OCI-LY3 (cell line): ENCODE data around the gene PHAF1.

Source experiments
- H2AFZ ChIP-seq: fragments of 200-600, 300-600 bp; shearing (Covaris generic); 2 replicates; pipeline ENCODE4 v1.6.0; 2014; ENCODE audit warnings: antibody characterized with exemption, low read depth, low read length
- H3K27ac ChIP-seq: fragments of 200-600, 300-600 bp; sonication (generic); 2 replicates; pipeline ENCODE4 v1.5.1; 2014; ENCODE audit warnings: mild to moderate bottlenecking, low read length, moderate library complexity, mixed read lengths
- H3K27me3 ChIP-seq: fragments of 200-600, 300-600 bp; sonication (generic); 2 replicates; pipeline ENCODE4 v1.6.1; 2014; ENCODE audit warnings: low read depth, low read length, mixed read lengths
- H3K36me3 ChIP-seq: fragments of 200-600, 300-600 bp; sonication (generic); replicated peaks from 2 replicates; pipeline ENCODE3; 2014; ENCODE audit warnings: low read depth, low read length, mixed read lengths
- H3K4me1 ChIP-seq: fragments of 300-600, 200-600 bp; sonication (generic); 2 replicates; pipeline ENCODE4 v1.6.1; 2014; ENCODE audit warnings: low read length, mixed read lengths
- H3K4me2 ChIP-seq: fragments of 200-600, 300-600 bp; sonication (generic); 2 replicates; pipeline ENCODE4 v1.6.1; 2014; ENCODE audit warnings: low read length, mixed read lengths
- H3K4me3 ChIP-seq: fragments of 300-600, 200-600 bp; sonication (generic); 2 replicates; pipeline ENCODE4 v1.5.1; 2014; ENCODE audit warnings: antibody characterized with exemption, mild to moderate bottlenecking, low read length, moderate library complexity
- H3K79me2 ChIP-seq: fragments of 300-600, 200-600 bp; shearing (Covaris generic); 2 replicates; pipeline ENCODE4 v1.6.1; 2014; ENCODE audit warnings: mild to moderate bottlenecking, low read length, mixed read lengths
- H3K9ac ChIP-seq: fragments of 300-600, 200-600 bp; shearing (Covaris generic); 2 replicates; pipeline ENCODE4 v1.6.0; 2014; ENCODE audit warnings: mild to moderate bottlenecking, low read length, moderate library complexity
- H3K9me3 ChIP-seq: fragments of 200-600, 300-600 bp; shearing (Covaris generic); 2 replicates; pipeline ENCODE4 v1.6.1; 2014; ENCODE audit warnings: low read length, mixed read lengths; ENCODE audit not compliant: insufficient read depth
- H4K20me1 ChIP-seq: fragments of 200-600, 300-600 bp; sonication (generic); 2 replicates; pipeline ENCODE4 v1.6.1; 2016; ENCODE audit warnings: low read length, mixed read lengths; ENCODE audit not compliant: insufficient read depth
- EZH2phosphoT487 ChIP-seq: fragments of 200-600 bp; shearing (Covaris generic); IDR thresholded peaks from 2 replicates; pipeline ENCODE4 v1.6.1; 2018; ENCODE audit warnings: antibody characterized with exemption, mixed run types, low read depth
- TF ChIP-seq, protein P1 (sequence below): fragments of 200-600, 300-600 bp; sonication (generic); IDR thresholded peaks from 2 replicates; pipeline ENCODE4 v1.5.1; 2014; ENCODE audit warnings: antibody characterized with exemption, low read length, low read depth

PHAF1 gene

GRCh38 chr16:67173808-67174705 is 64.3 kb downstream of the PHAF1 start:
- Histone ChIP-seq H3K27me3 (no peaks in the 10 kb centered on the region), H2AFZ (no peak overlapping the region), H3K4me1 (peaks cover 44% of the 10 kb centered on the region), H3K4me2 (peak overlapping the region; percentile 67), H4K20me1 (no peaks in the 10 kb centered on the region), H3K9me3 (no peaks in the 10 kb centered on the region), H3K4me3 (peak overlapping the region; percentile 72), H3K27ac (no peak overlapping the region), H3K36me3 (peaks cover 17% of the 10 kb centered on the region), H3K79me2 (peaks cover 10% of the 10 kb centered on the region; the same call in 1 of the 2 replicates), H3K9ac (peak overlapping the region; percentile 45)
- TF ChIP-seq EZH2phosphoT487 = no peak
- TF ChIP-seq, protein P1, sequence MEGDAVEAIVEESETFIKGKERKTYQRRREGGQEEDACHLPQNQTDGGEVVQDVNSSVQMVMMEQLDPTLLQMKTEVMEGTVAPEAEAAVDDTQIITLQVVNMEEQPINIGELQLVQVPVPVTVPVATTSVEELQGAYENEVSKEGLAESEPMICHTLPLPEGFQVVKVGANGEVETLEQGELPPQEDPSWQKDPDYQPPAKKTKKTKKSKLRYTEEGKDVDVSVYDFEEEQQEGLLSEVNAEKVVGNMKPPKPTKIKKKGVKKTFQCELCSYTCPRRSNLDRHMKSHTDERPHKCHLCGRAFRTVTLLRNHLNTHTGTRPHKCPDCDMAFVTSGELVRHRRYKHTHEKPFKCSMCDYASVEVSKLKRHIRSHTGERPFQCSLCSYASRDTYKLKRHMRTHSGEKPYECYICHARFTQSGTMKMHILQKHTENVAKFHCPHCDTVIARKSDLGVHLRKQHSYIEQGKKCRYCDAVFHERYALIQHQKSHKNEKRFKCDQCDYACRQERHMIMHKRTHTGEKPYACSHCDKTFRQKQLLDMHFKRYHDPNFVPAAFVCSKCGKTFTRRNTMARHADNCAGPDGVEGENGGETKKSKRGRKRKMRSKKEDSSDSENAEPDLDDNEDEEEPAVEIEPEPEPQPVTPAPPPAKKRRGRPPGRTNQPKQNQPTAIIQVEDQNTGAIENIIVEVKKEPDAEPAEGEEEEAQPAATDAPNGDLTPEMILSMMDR = 0 out of 2 replicates have a peak, but pooled peaks have one; percentile 6

DNA sequence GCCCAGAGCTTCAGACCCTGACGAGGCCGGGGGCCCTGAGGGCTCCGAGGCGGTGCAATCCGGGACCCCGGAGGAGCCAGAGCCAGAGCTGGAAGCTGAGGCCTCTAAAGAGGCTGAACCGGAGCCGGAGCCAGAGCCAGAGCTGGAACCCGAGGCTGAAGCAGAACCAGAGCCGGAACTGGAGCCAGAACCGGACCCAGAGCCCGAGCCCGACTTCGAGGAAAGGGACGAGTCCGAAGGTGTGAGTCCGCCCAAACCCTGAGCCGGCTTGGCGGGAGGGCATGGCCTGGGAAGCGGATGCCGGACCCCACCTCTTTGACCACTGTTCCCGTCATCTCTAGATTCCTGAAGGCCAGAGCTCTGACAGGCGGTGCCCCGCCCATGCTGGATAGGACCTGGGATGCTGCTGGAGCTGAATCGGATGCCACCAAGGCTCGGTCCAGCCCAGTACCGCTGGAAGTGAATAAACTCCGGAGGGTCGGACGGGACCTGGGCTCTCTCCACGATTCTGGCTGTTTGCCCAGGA is 65.0 kb downstream of the PHAF1 start:
- no peak overlapping the region for H3K27ac ChIP-seq
- H3K36me3 ChIP-seq = peaks cover 21% of the 10 kb centered on the region
- peak overlapping the region; percentile 45; the same call in 1 of the 2 replicates for H3K9ac ChIP-seq
- TF ChIP-seq, protein P1 = no peak
- TF ChIP-seq EZH2phosphoT487 = no peak
- no peaks in the 10 kb centered on the region; the same call in 1 of the 2 replicates for H4K20me1 ChIP-seq
- peak overlapping the region; percentile 72 for H3K4me3 ChIP-seq
- H2AFZ ChIP-seq = no peak overlapping the region
- no peaks in the 10 kb centered on the region for H3K9me3 ChIP-seq
- H3K79me2 ChIP-seq = peaks cover 10% of the 10 kb centered on the region; the same call in 1 of the 2 replicates
- peaks cover 37% of the 10 kb centered on the region for H3K4me1 ChIP-seq
- no peaks in the 10 kb centered on the region for H3K27me3 ChIP-seq
- H3K4me2 ChIP-seq = peak overlapping the region; percentile 67

DNA sequence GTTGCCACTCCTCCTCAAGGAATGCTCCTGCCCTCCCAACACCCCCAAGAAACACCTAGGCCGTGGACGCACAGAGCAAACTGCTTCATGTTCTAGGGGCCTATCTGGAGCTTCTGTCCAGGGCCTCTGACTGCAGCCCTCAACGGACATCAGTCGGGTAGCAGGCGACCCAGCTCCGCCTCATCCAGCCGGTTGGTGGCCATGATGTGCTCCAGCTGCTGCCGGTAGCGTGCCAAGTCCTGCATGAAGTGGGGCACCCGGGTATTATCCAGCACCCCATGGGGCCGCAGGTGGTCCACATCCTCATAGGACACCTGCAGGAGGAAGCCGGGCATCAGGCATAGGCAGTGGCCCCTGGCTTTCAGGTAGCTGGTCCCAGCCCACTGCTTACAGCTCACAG is 66.9 kb downstream of the PHAF1 start:
- Histone ChIP-seq H3K4me1 (peaks cover 24% of the 10 kb centered on the region), H2AFZ (no peak overlapping the region), H3K27me3 (no peaks in the 10 kb centered on the region), H3K27ac (no peak overlapping the region), H3K9ac (no peak overlapping the region), H4K20me1 (no peaks in the 10 kb centered on the region; the same call in 1 of the 2 replicates), H3K4me2 (no peak overlapping the region), H3K36me3 (peaks cover 17% of the 10 kb centered on the region), H3K79me2 (peaks cover 3% of the 10 kb centered on the region; the same call in 1 of the 2 replicates), H3K9me3 (no peaks in the 10 kb centered on the region), H3K4me3 (no peak overlapping the region)
- TF ChIP-seq, protein P1 = no peak
- no peak for TF ChIP-seq EZH2phosphoT487
